A673 (cell line): ENCODE results near the gene SCYGR4. TPM values are rescaled to one million over a fixed set of nuclear protein-coding genes. Genes with fewer than 3 reads are reported as not detected.

Source experiments
- BruUV-seq: library from RNA; stranded (reverse); fragments of 400-500 nt; replicated peaks from 2 replicates; lab custom pipeline; 2021; lab: Mats Ljungman, UMichigan
- CTCF ChIA-PET: fragments of 300-600 bp; sonication (Branson Sonifier 250); formaldehyde crosslinking; loops from one replicate; lab custom pipeline; 2022; ENCODE audit warnings: antibody characterized with exemption; lab: Charles Lee
- POLR2A ChIA-PET: fragments of 300-600 bp; sonication (Branson Sonifier 250); formaldehyde crosslinking; loops from one replicate; lab custom pipeline; 2022; ENCODE audit warnings: antibody characterized with exemption; ENCODE audit not compliant: low non-redundant PET; lab: Charles Lee
- DNase-seq: peaks from one replicate; pipeline ENCODE4 v3.0.0-alpha.2; 2015; ENCODE audit warnings: low spot score
- H3K27ac ChIP-seq: fragments of 200-600 bp; sonication (generic); 2 replicates; pipeline ENCODE4 v1.5.1; 2016; ENCODE audit warnings: mixed run types, low read depth, mild to moderate bottlenecking, mixed read lengths, antibody characterized with exemption, low read length; ENCODE audit not compliant: poor library complexity, severe bottlenecking
- H3K27me3 ChIP-seq: fragments of 200-600 bp; sonication (generic); replicated peaks from 2 replicates; pipeline ENCODE4 v1.6.1; 2017; ENCODE audit warnings: mixed run types, low read depth, mild to moderate bottlenecking, mixed read lengths, antibody characterized with exemption, low read length; ENCODE audit not compliant: insufficient read depth, poor library complexity
- H3K36me3 ChIP-seq: fragments of 200-600 bp; sonication (generic); 2 replicates; pipeline ENCODE4 v1.6.1; 2016; ENCODE audit warnings: mixed run types, mild to moderate bottlenecking, mixed read lengths, antibody characterized with exemption, low read length; ENCODE audit not compliant: insufficient read depth, poor library complexity, severe bottlenecking
- H3K4me1 ChIP-seq: fragments of 200-600 bp; sonication (generic); 2 replicates; pipeline ENCODE4 v1.6.1; 2017; ENCODE audit warnings: mixed run types, mild to moderate bottlenecking, mixed read lengths, antibody characterized with exemption, low read length; ENCODE audit not compliant: insufficient read depth, poor library complexity, severe bottlenecking
- H3K4me3 ChIP-seq: fragments of 200-600 bp; sonication (generic); 2 replicates; pipeline ENCODE4 v1.5.1; 2016; ENCODE audit warnings: low read depth, mixed run types, mild to moderate bottlenecking, mixed read lengths, low read length; ENCODE audit not compliant: poor library complexity, severe bottlenecking
- H3K9me3 ChIP-seq: fragments of 200-600 bp; sonication (generic); 2 replicates; pipeline ENCODE4 v1.6.1; 2016; ENCODE audit warnings: mixed run types, low read depth, mild to moderate bottlenecking, mixed read lengths, antibody characterized with exemption, low read length; ENCODE audit not compliant: poor library complexity, severe bottlenecking
- CTCF ChIP-seq: fragments of 300-800, 200-600 bp; sonication (generic); conservative IDR thresholded peaks from 2 replicates; pipeline ENCODE4 v1.5.1; 2017; ENCODE audit warnings: low read depth, mild to moderate bottlenecking, antibody characterized with exemption, low read length, moderate library complexity, mixed read lengths
- EZH2 ChIP-seq: fragments of 200-600 bp; sonication (generic); IDR thresholded peaks from 2 replicates; pipeline ENCODE4 v1.6.1; 2017; ENCODE audit warnings: borderline replicate concordance, low read depth, mild to moderate bottlenecking, mixed read lengths, antibody characterized with exemption, low read length; ENCODE audit not compliant: poor library complexity, severe bottlenecking
- intact Hi-C: fragments of 100-400 bp; cut with micrococcal nuclease; formaldehyde crosslinking; loops from one replicate; pipeline ENCODE4 v1.10.0; 2022; ENCODE audit not compliant: unreplicated experiment
- total RNA-seq: library from RNA; stranded (reverse); gene quantifications from 2 replicates; pipeline ENCODE4 v1.2.3, GENCODE V29; 2021

SCYGR4 gene
- total RNA-seq, 1 experiment from 2014 or later: not detected

GRCh38 chr2:227592694-227593387 is 24.5 kb upstream of the SCYGR4 start:
- intact Hi-C loops: no loop called here
- POLR2A ChIA-PET: no interaction called here
- CTCF ChIA-PET: no interaction called here
- Histone ChIP-seq H3K27ac (no peak overlapping the region), H3K4me3 (no peak overlapping the region), H3K27me3 (no peaks in the 10 kb centered on the region), H3K9me3 (no peaks in the 10 kb centered on the region), H3K36me3 (no peaks in the 10 kb centered on the region), H3K4me1 (no peaks in the 10 kb centered on the region)
- no TSS peak for BruUV-seq
- no peak for DNase-seq
- TF ChIP-seq EZH2 (no peak), CTCF (no peak)

- Histone ChIP-seq H3K4me3 (no peak overlapping the region), H3K4me1 (no peaks in the 10 kb centered on the region), H3K27ac (no peak overlapping the region), H3K27me3 (no peaks in the 10 kb centered on the region), H3K36me3 (no peaks in the 10 kb centered on the region), H3K9me3 (no peaks in the 10 kb centered on the region)
- intact Hi-C loops: no loop called here
- TF ChIP-seq EZH2 (no peak), CTCF (no peak)
- CTCF ChIA-PET: no interaction called here
- BruUV-seq: no TSS peak
- no peak for DNase-seq
- POLR2A ChIA-PET: no interaction called here
Observed at GRCh38 chr2:227595797-227596196, 21.5 kb upstream of the SCYGR4 start.

GRCh38 chr2:227597036-227597435 is 20.3 kb upstream of the SCYGR4 start:
- Histone ChIP-seq H3K4me3 (no peak overlapping the region), H3K9me3 (no peaks in the 10 kb centered on the region), H3K27me3 (no peaks in the 10 kb centered on the region), H3K36me3 (no peaks in the 10 kb centered on the region), H3K4me1 (no peaks in the 10 kb centered on the region), H3K27ac (no peak overlapping the region)
- CTCF ChIA-PET: interaction anchor here (0.6 kb wide), 1 partner anchor 191 kb away, joined by 3 read pairs; no protein-coding TSS in a partner anchor
- BruUV-seq: no TSS peak
- intact Hi-C loops: no loop called here
- no peak for DNase-seq
- TF ChIP-seq EZH2 (no peak), CTCF (no peak)
- POLR2A ChIA-PET: no interaction called here
